Measurements from ENCODE around the gene PPL.

- TF ChIP-seq CTCF (IDR thresholded peaks at IDR 0.05) (no peak), GRHL2 (CRISPR knock-in tag; IDR thresholded peaks at IDR 0.05; ENCODE audit: insufficient replicate concordance, severe bottlenecking) (no peak)
These were observed 25.0 kb downstream of the PPL start for GRCh38 chr16:4911970-4912386.
